A673 (cell line): ENCODE results near the gene CROCC2.

Source experiments
- CTCF ChIP-seq: fragments of 300-800, 200-600 bp; sonication (generic); conservative IDR thresholded peaks from 2 replicates; pipeline ENCODE4 v1.5.1; 2017; ENCODE audit warnings: low read depth, mild to moderate bottlenecking, antibody characterized with exemption, low read length, moderate library complexity, mixed read lengths
- EZH2 ChIP-seq: fragments of 200-600 bp; sonication (generic); IDR thresholded peaks from 2 replicates; pipeline ENCODE4 v1.6.1; 2017; ENCODE audit warnings: borderline replicate concordance, low read depth, mild to moderate bottlenecking, mixed read lengths, antibody characterized with exemption, low read length; ENCODE audit not compliant: poor library complexity, severe bottlenecking

GRCh38 chr2:240888130-240888889 is 17.8 kb upstream of the CROCC2 start:
- TF ChIP-seq CTCF (no peak), EZH2 (no peak)
